Measurements from ENCODE around the gene NHLH1. TPM values are rescaled to one million over a fixed set of nuclear protein-coding genes. Genes with fewer than 3 reads are reported as not detected.

Gene NHLH1
- total RNA-seq, 1 experiment from 2014 or later: 1.6 TPM

GRCh38 chr1:160373696-160374095 is 6.8 kb downstream of the NHLH1 start:
- no peak overlapping the region for H3K4me3 Mint-ChIP-seq (ENCODE audit: low read depth, unreplicated experiment)
- CTCF ChIA-PET: no interaction called here

GRCh38 chr1:160374306-160375110 is 7.6 kb downstream of the NHLH1 start:
- H3K4me1 Mint-ChIP-seq (ENCODE audit: low read depth, unreplicated experiment): peaks cover 17% of the 10 kb centered on the region
- H3K27ac Mint-ChIP-seq (ENCODE audit: unreplicated experiment): no peak overlapping the region
- H3K36me3 Mint-ChIP-seq (ENCODE audit: insufficient read depth, unreplicated experiment): peaks cover 14% of the 10 kb centered on the region
- intact Hi-C loops (cut with micrococcal nuclease; ENCODE audit: unreplicated experiment): loop anchor here (5.0 to 10.0 kb wide), 2 partner anchors 82 to 430 kb away; partner anchors contain the start of gene IGSF9
- BruUV-seq (replicated peaks): no TSS peak
- no peak for TF ChIP-seq CTCF (IDR thresholded peaks at IDR 0.05; ENCODE audit: unreplicated experiment)
- DNase-seq: no peak
- H3K4me3 Mint-ChIP-seq (ENCODE audit: low read depth, unreplicated experiment): no peak overlapping the region
- no peaks in the 10 kb centered on the region for H3K9me3 Mint-ChIP-seq (ENCODE audit: low read depth, unreplicated experiment)
- peaks cover 14% of the 10 kb centered on the region for H3K27me3 Mint-ChIP-seq (ENCODE audit: unreplicated experiment)
- CTCF ChIA-PET: interaction anchor here (0.5 to 1.1 kb wide), 4 partner anchors 20 to 429 kb away, joined by 3 read pairs; partner anchors contain the start of gene IGSF9

More at GRCh38 chr1:160373696-160374095, 6.8 kb downstream of the NHLH1 start:
- intact Hi-C loops (cut with micrococcal nuclease; ENCODE audit: unreplicated experiment): loop anchor here (10.0 kb wide), 1 partner anchor 429 kb away; the partner anchor contains the start of gene IGSF9
- Mint-ChIP-seq H3K27me3 (ENCODE audit: unreplicated experiment) (peaks cover 6% of the 10 kb centered on the region), H3K36me3 (ENCODE audit: insufficient read depth, unreplicated experiment) (peaks cover 14% of the 10 kb centered on the region), H3K27ac (ENCODE audit: unreplicated experiment) (no peak overlapping the region), H3K4me1 (ENCODE audit: low read depth, unreplicated experiment) (peaks cover 17% of the 10 kb centered on the region), H3K9me3 (ENCODE audit: low read depth, unreplicated experiment) (no peaks in the 10 kb centered on the region)
- no peak for DNase-seq
- no TSS peak for BruUV-seq (replicated peaks)
- no peak for TF ChIP-seq CTCF (IDR thresholded peaks at IDR 0.05; ENCODE audit: unreplicated experiment)

- no peaks in the 10 kb centered on the region for H3K9me3 Mint-ChIP-seq (ENCODE audit: low read depth, unreplicated experiment)
- peaks cover 17% of the 10 kb centered on the region for H3K4me1 Mint-ChIP-seq (ENCODE audit: low read depth, unreplicated experiment)
- TF ChIP-seq CTCF (IDR thresholded peaks at IDR 0.05; ENCODE audit: unreplicated experiment): no peak
- intact Hi-C loops (cut with micrococcal nuclease; ENCODE audit: unreplicated experiment): loop anchor here (1.0 to 10.0 kb wide), 6 partner anchors 22 to 431 kb away; partner anchors contain the start of gene IGSF9
- DNase-seq: peak; percentile 14
- peaks cover 24% of the 10 kb centered on the region for H3K27me3 Mint-ChIP-seq (ENCODE audit: unreplicated experiment)
- peaks cover 14% of the 10 kb centered on the region for H3K36me3 Mint-ChIP-seq (ENCODE audit: insufficient read depth, unreplicated experiment)
- CTCF ChIA-PET: interaction anchor here (0.5 to 2.7 kb wide), 22 partner anchors 9 to 430 kb away, joined by 3 to 18 read pairs (median 4); partner anchors contain the start of genes DCAF8, IGSF8, IGSF9 and NHLH1
- no TSS peak for BruUV-seq (replicated peaks)
- H3K4me3 Mint-ChIP-seq (ENCODE audit: low read depth, unreplicated experiment): no peak overlapping the region
- peak overlapping the region; percentile 32 for H3K27ac Mint-ChIP-seq (ENCODE audit: unreplicated experiment)
Observed at GRCh38 chr1:160375788-160376524, 9.1 kb downstream of the NHLH1 start.

GRCh38 chr1:160376525-160377131 is 9.8 kb downstream of the NHLH1 start:
- Mint-ChIP-seq H3K4me3 (ENCODE audit: low read depth, unreplicated experiment) (no peak overlapping the region), H3K4me1 (ENCODE audit: low read depth, unreplicated experiment) (peaks cover 17% of the 10 kb centered on the region), H3K9me3 (ENCODE audit: low read depth, unreplicated experiment) (no peaks in the 10 kb centered on the region), H3K36me3 (ENCODE audit: insufficient read depth, unreplicated experiment) (peaks cover 10% of the 10 kb centered on the region), H3K27me3 (ENCODE audit: unreplicated experiment) (peaks cover 24% of the 10 kb centered on the region), H3K27ac (ENCODE audit: unreplicated experiment) (no peak overlapping the region)
- CTCF ChIA-PET: interaction anchor here (0.6 to 2.7 kb wide), 20 partner anchors 10 to 291 kb away, joined by 3 to 18 read pairs (median 4); partner anchors contain the start of genes DCAF8, IGSF8, NHLH1 and PEX19
- intact Hi-C loops (cut with micrococcal nuclease; ENCODE audit: unreplicated experiment): loop anchor here (1.0 to 10.0 kb wide), 6 partner anchors 22 to 432 kb away; partner anchors contain the start of gene IGSF9
- peak; percentile 55 for DNase-seq
- TF ChIP-seq CTCF (IDR thresholded peaks at IDR 0.05; ENCODE audit: unreplicated experiment): peak; percentile 79
- BruUV-seq (replicated peaks): no TSS peak
